Measurements from ENCODE around the gene C9orf50. TPM values are rescaled to one million over a fixed set of nuclear protein-coding genes. Genes with fewer than 3 reads are reported as not detected.

Gene C9orf50
- total RNA-seq, 1 experiment from 2014 or later = not detected

DNA sequence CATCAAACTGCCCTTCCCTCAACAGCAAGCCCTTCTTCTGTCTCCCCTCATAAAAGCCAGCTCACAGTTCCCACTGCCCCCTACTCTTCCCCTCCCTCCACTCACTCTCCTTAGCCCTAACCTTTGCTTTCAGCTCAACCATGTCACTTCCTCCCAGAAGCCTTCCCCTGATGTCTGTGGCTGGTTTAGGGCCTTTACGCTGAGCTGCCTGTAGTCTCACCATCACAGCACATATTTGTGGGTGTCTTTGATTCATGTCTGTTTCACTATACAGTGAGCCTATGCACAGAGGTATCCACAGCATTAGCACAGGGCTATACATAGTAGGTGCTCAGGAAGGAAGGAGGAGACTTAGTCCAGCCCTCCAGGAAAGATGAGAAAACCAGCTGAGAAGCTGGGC is 34.7 kb downstream of the C9orf50 start:
- H4K91ac ChIP-seq (ENCODE audit: insufficient read length, low read depth, low read length) = no peak overlapping the region
- H3K4me1 ChIP-seq (ENCODE audit: insufficient read depth, low read length) = no peaks in the 10 kb centered on the region
- no peak overlapping the region for H3K18ac ChIP-seq (ENCODE audit: insufficient read length, low read depth, low read length)
- no peak overlapping the region for H2BK12ac ChIP-seq (ENCODE audit: insufficient read length, low read depth, low read length)
- DNase-seq = no peak
- no peak overlapping the region for H3K4ac ChIP-seq (ENCODE audit: low read depth, low read length)
- no peak overlapping the region for H3K14ac ChIP-seq (ENCODE audit: insufficient read depth, low read length)
- WGBS (ENCODE audit: extremely low coverage, insufficient read length, low lambda C conversion rate) = no CpG with 5 or more reads among the region's 1 CpG
- no peaks in the 10 kb centered on the region for H3K23me2 ChIP-seq (ENCODE audit: insufficient read length, low read depth, low read length, poor library complexity, severe bottlenecking)
- H2BK15ac ChIP-seq (ENCODE audit: low read depth, low read length) = no peak overlapping the region
- no peak overlapping the region for H3K9ac ChIP-seq (ENCODE audit: extremely low read depth, insufficient read length, low read length)
- no peak overlapping the region for H2AFZ ChIP-seq (ENCODE audit: low read length)
- H2BK20ac ChIP-seq (ENCODE audit: low read depth, low read length, poor library complexity, severe bottlenecking) = no peak overlapping the region
- H2BK120ac ChIP-seq (ENCODE audit: low read depth, low read length, poor library complexity, severe bottlenecking) = no peak overlapping the region
- no peak overlapping the region for H3K56ac ChIP-seq (ENCODE audit: insufficient read length, low read depth, low read length)
- H4K20me1 ChIP-seq (ENCODE audit: control insufficient read depth, insufficient read depth, insufficient read length) = no peaks in the 10 kb centered on the region
- no peak overlapping the region for H4K8ac ChIP-seq (replicated peaks; ENCODE audit: insufficient read length, low read depth, low read length)
- Mint-ChIP-seq H3K27me3 (ENCODE audit: low read depth) (peaks cover 38% of the 10 kb centered on the region), H3K27ac (no peak overlapping the region), H3K9me3 (peaks cover 0 to 2% of the 10 kb centered on the region in 2 experiments; a peak in 1 of 5 replicates), H3K4me1 (peaks cover 36 to 51% of the 10 kb centered on the region in 2 experiments), H3K36me3 (ENCODE audit: insufficient read depth in 1 of 3, low read depth in 3 of 3) (no peaks in the 10 kb centered on the region; a peak in 1 of 7 replicates), H3K4me3 (no peak overlapping the region)
- no peaks in the 10 kb centered on the region for H3K27me3 ChIP-seq (ENCODE audit: insufficient read depth, low read length)
- H2BK5ac ChIP-seq (ENCODE audit: insufficient read length, low read length) = no peak overlapping the region
- no peak overlapping the region for H3K23ac ChIP-seq (ENCODE audit: insufficient read length, low read depth, low read length)
- H3K4me2 ChIP-seq (ENCODE audit: insufficient read depth, insufficient read length, low read length) = no peak overlapping the region
- no peak overlapping the region for H2AK5ac ChIP-seq (ENCODE audit: insufficient read length, low read length)
- H3T11ph ChIP-seq (ENCODE audit: low read length) = no peak overlapping the region
- TF ChIP-seq, protein P1, sequence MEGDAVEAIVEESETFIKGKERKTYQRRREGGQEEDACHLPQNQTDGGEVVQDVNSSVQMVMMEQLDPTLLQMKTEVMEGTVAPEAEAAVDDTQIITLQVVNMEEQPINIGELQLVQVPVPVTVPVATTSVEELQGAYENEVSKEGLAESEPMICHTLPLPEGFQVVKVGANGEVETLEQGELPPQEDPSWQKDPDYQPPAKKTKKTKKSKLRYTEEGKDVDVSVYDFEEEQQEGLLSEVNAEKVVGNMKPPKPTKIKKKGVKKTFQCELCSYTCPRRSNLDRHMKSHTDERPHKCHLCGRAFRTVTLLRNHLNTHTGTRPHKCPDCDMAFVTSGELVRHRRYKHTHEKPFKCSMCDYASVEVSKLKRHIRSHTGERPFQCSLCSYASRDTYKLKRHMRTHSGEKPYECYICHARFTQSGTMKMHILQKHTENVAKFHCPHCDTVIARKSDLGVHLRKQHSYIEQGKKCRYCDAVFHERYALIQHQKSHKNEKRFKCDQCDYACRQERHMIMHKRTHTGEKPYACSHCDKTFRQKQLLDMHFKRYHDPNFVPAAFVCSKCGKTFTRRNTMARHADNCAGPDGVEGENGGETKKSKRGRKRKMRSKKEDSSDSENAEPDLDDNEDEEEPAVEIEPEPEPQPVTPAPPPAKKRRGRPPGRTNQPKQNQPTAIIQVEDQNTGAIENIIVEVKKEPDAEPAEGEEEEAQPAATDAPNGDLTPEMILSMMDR (conservative IDR thresholded peaks at IDR 0.05) = no peak
- H3K79me2 ChIP-seq (ENCODE audit: insufficient read depth, low read length) = no peaks in the 10 kb centered on the region
- H3K9me3 ChIP-seq (ENCODE audit: control insufficient read depth, low read depth, low read length) = no peaks in the 10 kb centered on the region
- no peak overlapping the region for H3K27ac ChIP-seq (ENCODE audit: insufficient read length, low read depth, low read length)
- H3K79me1 ChIP-seq (ENCODE audit: insufficient read depth, low read depth, low read length, poor library complexity, severe bottlenecking) = no peaks in the 10 kb centered on the region
- no peak overlapping the region for H4K5ac ChIP-seq (ENCODE audit: insufficient read length, low read depth, low read length)

Measured in H9 (cell line).